Measurements from ENCODE around the gene GLRX3.

GLRX3 gene

DNA sequence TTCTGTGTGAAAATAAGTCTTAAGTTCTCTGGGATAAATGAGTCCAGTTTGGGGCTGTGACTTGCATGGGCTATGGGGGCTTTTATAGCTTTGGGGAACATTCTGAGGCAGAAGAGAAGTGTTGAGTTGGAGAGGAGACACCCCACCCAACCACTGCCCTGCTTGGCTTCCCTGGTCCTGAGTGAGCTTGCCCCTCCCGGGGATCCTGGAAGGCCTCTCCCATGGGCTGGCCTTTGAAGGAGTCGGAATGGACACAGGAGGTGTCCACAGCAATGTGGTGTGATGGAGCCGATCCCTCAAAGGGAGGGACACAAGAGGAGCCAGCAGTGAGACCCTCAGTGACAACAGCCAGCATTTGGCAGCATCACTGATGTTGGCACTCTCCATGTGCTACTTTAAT is 89.8 kb downstream of the GLRX3 start:
- Histone ChIP-seq H3K36me3 (ENCODE audit: control insufficient read depth, insufficient read depth, low read length) (no peaks in the 10 kb centered on the region), H3K27me3 (replicated peaks; ENCODE audit: control insufficient read depth, insufficient read depth, low read length) (no peaks in the 10 kb centered on the region), H3K4me3 (replicated peaks; ENCODE audit: low read depth, low read length) (no peak overlapping the region)
- DNase-seq (ENCODE audit: extremely low read depth, insufficient read length), result no peak
- TF ChIP-seq, protein P1, sequence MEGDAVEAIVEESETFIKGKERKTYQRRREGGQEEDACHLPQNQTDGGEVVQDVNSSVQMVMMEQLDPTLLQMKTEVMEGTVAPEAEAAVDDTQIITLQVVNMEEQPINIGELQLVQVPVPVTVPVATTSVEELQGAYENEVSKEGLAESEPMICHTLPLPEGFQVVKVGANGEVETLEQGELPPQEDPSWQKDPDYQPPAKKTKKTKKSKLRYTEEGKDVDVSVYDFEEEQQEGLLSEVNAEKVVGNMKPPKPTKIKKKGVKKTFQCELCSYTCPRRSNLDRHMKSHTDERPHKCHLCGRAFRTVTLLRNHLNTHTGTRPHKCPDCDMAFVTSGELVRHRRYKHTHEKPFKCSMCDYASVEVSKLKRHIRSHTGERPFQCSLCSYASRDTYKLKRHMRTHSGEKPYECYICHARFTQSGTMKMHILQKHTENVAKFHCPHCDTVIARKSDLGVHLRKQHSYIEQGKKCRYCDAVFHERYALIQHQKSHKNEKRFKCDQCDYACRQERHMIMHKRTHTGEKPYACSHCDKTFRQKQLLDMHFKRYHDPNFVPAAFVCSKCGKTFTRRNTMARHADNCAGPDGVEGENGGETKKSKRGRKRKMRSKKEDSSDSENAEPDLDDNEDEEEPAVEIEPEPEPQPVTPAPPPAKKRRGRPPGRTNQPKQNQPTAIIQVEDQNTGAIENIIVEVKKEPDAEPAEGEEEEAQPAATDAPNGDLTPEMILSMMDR (IDR thresholded peaks at IDR 0.05; ENCODE audit: insufficient read depth, low read length, poor library complexity, severe bottlenecking), result no peak

DNA sequence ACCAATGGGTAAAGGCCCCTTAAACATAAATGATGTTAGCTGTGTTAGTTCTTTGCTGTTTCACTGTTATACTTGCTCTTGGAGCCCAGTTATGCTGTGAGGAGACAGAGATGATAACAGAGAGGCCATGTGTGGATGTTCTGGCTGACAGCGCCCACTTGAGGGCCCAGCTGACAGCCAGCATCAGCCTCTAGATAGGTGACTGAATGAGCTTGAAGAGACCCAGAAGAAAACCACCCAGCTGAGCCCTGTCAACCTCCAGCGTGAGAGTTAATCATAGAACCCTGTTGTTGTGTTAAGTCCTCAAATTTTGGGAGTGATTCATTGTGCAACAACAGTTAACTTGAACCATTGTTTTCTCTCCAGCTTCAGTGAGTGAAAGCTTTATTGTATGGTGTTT is 91.7 kb downstream of the GLRX3 start:
- Histone ChIP-seq H3K4me3 (replicated peaks; ENCODE audit: low read depth, low read length) (no peak overlapping the region), H3K36me3 (ENCODE audit: control insufficient read depth, insufficient read depth, low read length) (no peaks in the 10 kb centered on the region), H3K27me3 (replicated peaks; ENCODE audit: control insufficient read depth, insufficient read depth, low read length) (no peaks in the 10 kb centered on the region)
- DNase-seq (ENCODE audit: extremely low read depth, insufficient read length), result no peak
- TF ChIP-seq, protein P1 (IDR thresholded peaks at IDR 0.05; ENCODE audit: insufficient read depth, low read length, poor library complexity, severe bottlenecking), result no peak

Measured in GM06990 (cell line).